Mesendoderm (in vitro differentiated cells): ENCODE data around the gene CD3G.
A peak's percentile ranks its signal among the peaks of the same experiment; 100 is the strongest.

Experiments used
- DNase-seq: peaks from one replicate; pipeline ENCODE4 v3.0.0; 2013
- H2AK5ac ChIP-seq: 2 replicates; pipeline ENCODE4 v1.6.1; 2013; ENCODE audit warnings: low read length, inconsistent platforms
- H2BK120ac ChIP-seq: 2 replicates; pipeline ENCODE4 v1.6.1; 2013; ENCODE audit warnings: low read depth, mild to moderate bottlenecking, low read length, moderate library complexity, mixed read lengths
- H2BK15ac ChIP-seq: replicated peaks from 2 replicates; pipeline ENCODE4 v1.6.1; 2013; ENCODE audit warnings: low read depth, mild to moderate bottlenecking, moderate library complexity
- H2BK5ac ChIP-seq: 2 replicates; pipeline ENCODE4 v1.6.1; 2013; ENCODE audit warnings: low read length, inconsistent platforms
- H3K18ac ChIP-seq: 2 replicates; pipeline ENCODE4 v1.6.1; 2013; ENCODE audit warnings: mild to moderate bottlenecking, low read length, mixed read lengths
- H3K23ac ChIP-seq: one replicate; pipeline ENCODE4 v1.6.1; 2013; ENCODE audit warnings: low read length
- H3K27ac ChIP-seq: 2 replicates; pipeline ENCODE4 v1.5.1; 2013; ENCODE audit warnings: low read depth, mild to moderate bottlenecking, inconsistent platforms, low read length, moderate library complexity
- H3K27me3 ChIP-seq: 2 replicates; pipeline ENCODE4 v1.6.1; 2013; ENCODE audit warnings: low read length, control low read depth, mild to moderate bottlenecking, inconsistent platforms; ENCODE audit not compliant: insufficient read depth, poor library complexity
- H3K36me3 ChIP-seq: 2 replicates; pipeline ENCODE4 v1.6.1; 2013; ENCODE audit warnings: low read length, inconsistent platforms; ENCODE audit not compliant: control insufficient read depth, insufficient read depth
- H3K4ac ChIP-seq: one replicate; pipeline ENCODE4 v1.6.1; 2013; ENCODE audit warnings: low read depth, mild to moderate bottlenecking, low read length, moderate library complexity
- H3K4me1 ChIP-seq: 2 replicates; pipeline ENCODE4 v1.6.1; 2013; ENCODE audit warnings: low read depth, low read length, inconsistent platforms; ENCODE audit not compliant: control insufficient read depth
- H3K4me2 ChIP-seq: 2 replicates; pipeline ENCODE4 v1.6.1; 2013; ENCODE audit warnings: low read length
- H3K4me3 ChIP-seq: 2 replicates; pipeline ENCODE4 v1.5.1; 2013; ENCODE audit warnings: mild to moderate bottlenecking, low read length
- H3K56ac ChIP-seq: one replicate; pipeline ENCODE4 v1.6.1; 2013; ENCODE audit warnings: low read length
- H3K79me1 ChIP-seq: 2 replicates; pipeline ENCODE4 v1.6.1; 2013; ENCODE audit warnings: low read length, inconsistent platforms
- H3K79me2 ChIP-seq: 2 replicates; pipeline ENCODE4 v1.6.1; 2013; ENCODE audit warnings: mild to moderate bottlenecking, low read length; ENCODE audit not compliant: control insufficient read depth, insufficient read depth
- H3K9ac ChIP-seq: 2 replicates; pipeline ENCODE4 v1.6.1; 2013; ENCODE audit warnings: low read length, inconsistent platforms
- H4K5ac ChIP-seq: one replicate; pipeline ENCODE4 v1.6.1; 2013; ENCODE audit warnings: low read length
- H4K8ac ChIP-seq: one replicate; pipeline ENCODE4 v1.6.1; 2013; ENCODE audit warnings: low read depth, mild to moderate bottlenecking, control low read depth, low read length, moderate library complexity
- WGBS: extraction: QIAGEN DNeasy Blood & Tissue Kit; methylation state at CpG from one replicate; pipeline ENCODE4 v1.1.7; 2013; ENCODE audit warnings: low lambda C conversion rate, missing lambda C conversion rate; ENCODE audit not compliant: insufficient coverage; ENCODE audit errors: extremely low coverage; 5-methylcytosine and 5-hydroxymethylcytosine counted together

Gene CD3G

GRCh38 chr11:118373263-118373662 is 29.1 kb downstream of the CD3G start:
- no peak overlapping the region for H3K4me3 ChIP-seq
- no peaks in the 10 kb centered on the region for H3K4me1 ChIP-seq
- H3K23ac ChIP-seq, result no peak overlapping the region
- no peak overlapping the region for H3K56ac ChIP-seq
- H3K27ac ChIP-seq, result no peak overlapping the region
- no peaks in the 10 kb centered on the region for H3K27me3 ChIP-seq
- no peak overlapping the region for H2BK15ac ChIP-seq
- H4K5ac ChIP-seq, result no peak overlapping the region
- H3K4ac ChIP-seq, result no peak overlapping the region
- no peak overlapping the region for H2AK5ac ChIP-seq
- H3K18ac ChIP-seq, result no peak overlapping the region
- WGBS, result no CpG with 5 or more reads among the region's 2 CpGs
- H2BK5ac ChIP-seq, result no peak overlapping the region
- H3K36me3 ChIP-seq, result peaks cover 11% of the 10 kb centered on the region
- no peak for DNase-seq
- H3K4me2 ChIP-seq, result no peak overlapping the region
- H3K79me2 ChIP-seq, result no peaks in the 10 kb centered on the region
- H2BK120ac ChIP-seq, result no peak overlapping the region
- no peak overlapping the region for H4K8ac ChIP-seq
- no peak overlapping the region for H3K9ac ChIP-seq
- H3K79me1 ChIP-seq, result no peaks in the 10 kb centered on the region

GRCh38 chr11:118373871-118374270 is 29.7 kb downstream of the CD3G start:
- Histone ChIP-seq H3K9ac (no peak overlapping the region), H3K79me2 (no peaks in the 10 kb centered on the region), H3K18ac (no peak overlapping the region), H3K36me3 (peaks cover 10% of the 10 kb centered on the region), H2AK5ac (no peak overlapping the region), H3K23ac (no peak overlapping the region), H3K27ac (no peak overlapping the region), H3K27me3 (no peaks in the 10 kb centered on the region), H3K4me3 (no peak overlapping the region), H3K79me1 (no peaks in the 10 kb centered on the region), H3K4me1 (no peaks in the 10 kb centered on the region), H3K4me2 (no peak overlapping the region), H2BK120ac (no peak overlapping the region), H2BK15ac (no peak overlapping the region), H2BK5ac (no peak overlapping the region), H4K8ac (no peak overlapping the region), H3K56ac (no peak overlapping the region), H3K4ac (no peak overlapping the region), H4K5ac (no peak overlapping the region)
- WGBS, result no CpG with 5 or more reads among the region's 5 CpGs
- no peak for DNase-seq

DNA sequence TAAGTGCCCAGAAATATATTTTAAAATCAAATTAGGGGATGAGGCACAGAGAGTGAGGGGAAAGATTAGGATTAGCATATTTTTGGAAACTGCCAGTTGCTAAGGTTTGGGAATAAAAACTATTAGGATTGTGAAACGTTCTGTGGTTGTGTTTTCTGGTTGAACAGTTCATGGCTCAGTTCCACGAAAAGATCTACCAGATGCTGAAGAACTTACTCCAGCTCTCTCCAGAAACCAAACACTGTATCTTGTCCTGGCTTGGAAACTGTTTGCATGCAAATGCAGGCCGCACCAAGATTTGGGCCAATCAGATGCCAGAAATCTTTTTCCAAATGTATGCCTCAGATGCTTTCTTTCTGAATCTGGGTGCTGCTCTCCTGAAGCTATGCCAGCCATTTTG is 30.6 kb downstream of the CD3G start:
- no peak overlapping the region for H2BK15ac ChIP-seq
- no CpG with 5 or more reads among the region's 3 CpGs for WGBS
- no peak overlapping the region for H3K23ac ChIP-seq
- no peaks in the 10 kb centered on the region for H3K79me1 ChIP-seq
- H3K4ac ChIP-seq, result no peak overlapping the region
- H3K36me3 ChIP-seq, result peaks cover 10% of the 10 kb centered on the region
- no peak overlapping the region for H2BK5ac ChIP-seq
- no peak overlapping the region for H3K9ac ChIP-seq
- H3K4me1 ChIP-seq, result no peaks in the 10 kb centered on the region
- H4K8ac ChIP-seq, result no peak overlapping the region
- no peak overlapping the region for H3K18ac ChIP-seq
- H2BK120ac ChIP-seq, result no peak overlapping the region
- H3K4me3 ChIP-seq, result no peak overlapping the region
- H3K4me2 ChIP-seq, result no peak overlapping the region
- H2AK5ac ChIP-seq, result no peak overlapping the region
- no peak overlapping the region for H3K56ac ChIP-seq
- H3K79me2 ChIP-seq, result no peaks in the 10 kb centered on the region
- H3K27ac ChIP-seq, result no peak overlapping the region
- no peaks in the 10 kb centered on the region for H3K27me3 ChIP-seq
- no peak overlapping the region for H4K5ac ChIP-seq
- DNase-seq, result no peak

DNA sequence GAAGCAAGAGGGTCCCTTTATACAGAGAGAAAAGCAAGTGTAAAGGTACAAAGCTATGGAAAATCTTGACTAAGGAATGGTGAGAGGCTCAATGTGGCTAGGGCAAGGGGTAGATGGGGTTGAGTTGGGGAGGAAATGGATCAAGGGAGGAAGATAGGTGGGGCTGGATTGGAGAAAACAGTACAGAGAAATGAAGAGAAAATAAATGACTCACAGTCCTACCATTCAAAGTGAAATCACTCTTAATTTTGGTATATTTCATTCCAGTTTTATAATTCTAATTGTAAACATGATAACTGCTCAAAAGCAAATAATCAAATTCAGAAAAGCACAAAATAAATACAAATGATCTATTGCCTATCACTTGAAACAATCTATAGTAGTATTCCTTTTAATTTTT is 31.8 kb downstream of the CD3G start:
- no peaks in the 10 kb centered on the region for H3K79me1 ChIP-seq
- no peak overlapping the region for H3K56ac ChIP-seq
- H3K79me2 ChIP-seq, result no peaks in the 10 kb centered on the region
- H3K18ac ChIP-seq, result no peak overlapping the region
- H3K23ac ChIP-seq, result no peak overlapping the region
- H2BK15ac ChIP-seq, result no peak overlapping the region
- no peaks in the 10 kb centered on the region for H3K4me1 ChIP-seq
- no peak overlapping the region for H2AK5ac ChIP-seq
- no peak overlapping the region for H4K8ac ChIP-seq
- H3K27ac ChIP-seq, result no peak overlapping the region
- no peak overlapping the region for H3K4me3 ChIP-seq
- no peak overlapping the region for H3K4me2 ChIP-seq
- H3K4ac ChIP-seq, result no peak overlapping the region
- no peak for DNase-seq
- no peak overlapping the region for H2BK120ac ChIP-seq
- no peaks in the 10 kb centered on the region for H3K27me3 ChIP-seq
- peaks cover 10% of the 10 kb centered on the region for H3K36me3 ChIP-seq
- no peak overlapping the region for H3K9ac ChIP-seq
- H4K5ac ChIP-seq, result no peak overlapping the region
- no peak overlapping the region for H2BK5ac ChIP-seq

GRCh38 chr11:118379497-118379896 is 35.4 kb downstream of the CD3G start:
- H3K4me3 ChIP-seq, result no peak overlapping the region
- H3K23ac ChIP-seq, result no peak overlapping the region
- H3K4me1 ChIP-seq, result no peaks in the 10 kb centered on the region
- H4K5ac ChIP-seq, result no peak overlapping the region
- H3K36me3 ChIP-seq, result peaks cover 8% of the 10 kb centered on the region
- no peaks in the 10 kb centered on the region for H3K79me2 ChIP-seq
- H3K4me2 ChIP-seq, result no peak overlapping the region
- H3K4ac ChIP-seq, result no peak overlapping the region
- DNase-seq, result no peak
- H2BK5ac ChIP-seq, result no peak overlapping the region
- WGBS, result no CpG with 5 or more reads among the region's 4 CpGs
- no peaks in the 10 kb centered on the region for H3K79me1 ChIP-seq
- no peak overlapping the region for H4K8ac ChIP-seq
- H3K27me3 ChIP-seq, result no peaks in the 10 kb centered on the region
- H3K27ac ChIP-seq, result no peak overlapping the region
- H2BK15ac ChIP-seq, result no peak overlapping the region
- H3K56ac ChIP-seq, result no peak overlapping the region
- no peak overlapping the region for H3K18ac ChIP-seq
- H2BK120ac ChIP-seq, result no peak overlapping the region
- H3K9ac ChIP-seq, result no peak overlapping the region
- no peak overlapping the region for H2AK5ac ChIP-seq

GRCh38 chr11:118380571-118380970 is 36.4 kb downstream of the CD3G start:
- Histone ChIP-seq H3K56ac (no peak overlapping the region), H3K9ac (no peak overlapping the region), H2BK15ac (no peak overlapping the region), H2AK5ac (no peak overlapping the region), H3K79me1 (no peaks in the 10 kb centered on the region), H4K5ac (no peak overlapping the region), H3K18ac (no peak overlapping the region), H3K23ac (no peak overlapping the region), H3K36me3 (peaks cover 4% of the 10 kb centered on the region), H3K4me3 (no peak overlapping the region), H2BK120ac (no peak overlapping the region), H3K27me3 (no peaks in the 10 kb centered on the region), H3K4me1 (no peaks in the 10 kb centered on the region), H3K79me2 (no peaks in the 10 kb centered on the region), H4K8ac (no peak overlapping the region), H3K4ac (no peak overlapping the region), H3K27ac (no peak overlapping the region), H2BK5ac (no peak overlapping the region), H3K4me2 (no peak overlapping the region)
- DNase-seq, result peak; percentile 42
